Effector memory CD4-positive, alpha-beta T cell (primary cell): Measurements from ENCODE around the gene ESR2.
"Not testable (repeated sequence)": the region's sequence is repeated elsewhere in the genome, so short reads cannot be mapped to it uniquely, and the experiment has no call there.

Experiments
- DNase-seq, 3 donors: peaks; one replicate each; pipeline ENCODE4 v3.0.0-alpha.2; 2020
- H3K27ac ChIP-seq: 2 replicates; pipeline ENCODE4 v1.7.0; 2013; ENCODE audit warnings: mild to moderate bottlenecking, low read length, moderate library complexity; ENCODE audit not compliant: insufficient read depth, poor library complexity, severe bottlenecking
- H3K27me3 ChIP-seq: replicated peaks from 2 replicates; pipeline ENCODE4 v1.7.0; 2013; ENCODE audit warnings: mild to moderate bottlenecking, low read length; ENCODE audit not compliant: insufficient read depth, control insufficient read depth, poor library complexity, severe bottlenecking
- H3K36me3 ChIP-seq: 2 replicates; pipeline ENCODE4 v1.7.0; 2013; ENCODE audit warnings: mild to moderate bottlenecking, low read length, moderate library complexity; ENCODE audit not compliant: control insufficient read depth, insufficient read depth
- H3K4me1 ChIP-seq: 2 replicates; pipeline ENCODE4 v1.7.0; 2013; ENCODE audit warnings: low read length, mild to moderate bottlenecking; ENCODE audit not compliant: control insufficient read depth, insufficient read depth, poor library complexity, severe bottlenecking
- H3K4me3 ChIP-seq: 2 replicates; pipeline ENCODE4 v1.7.0; 2013; ENCODE audit warnings: low read length, low read depth, mild to moderate bottlenecking; ENCODE audit not compliant: insufficient read depth, poor library complexity, severe bottlenecking
- H3K9me3 ChIP-seq: 2 replicates; pipeline ENCODE4 v1.7.0; 2013; ENCODE audit warnings: mild to moderate bottlenecking, low read length, moderate library complexity; ENCODE audit not compliant: control insufficient read depth

The ESR2 gene

DNA sequence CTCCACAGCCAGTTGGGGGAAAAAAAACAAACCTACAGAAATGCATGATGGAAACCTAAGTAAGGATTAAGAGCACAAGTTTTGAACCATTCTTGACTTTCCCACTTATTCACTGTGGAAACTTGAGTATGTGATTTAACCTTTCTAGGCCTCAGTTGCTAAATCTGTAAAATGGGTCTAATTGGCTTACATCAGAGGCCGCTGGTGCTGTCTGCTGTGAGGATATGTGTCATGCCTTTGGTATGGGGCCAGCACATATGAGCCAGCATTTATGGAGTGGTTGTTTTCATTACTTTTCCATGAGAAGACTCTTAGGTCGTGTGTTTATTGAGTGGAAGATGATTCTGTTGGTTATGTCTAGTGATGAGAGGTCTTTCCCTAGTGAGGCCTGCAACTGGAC lies 102.4 kb downstream of the ESR2 start:
- Histone ChIP-seq H3K9me3 (no peaks in the 10 kb centered on the region), H3K27me3 (no peaks in the 10 kb centered on the region), H3K27ac (no peak overlapping the region), H3K4me1 (peaks cover 22% of the 10 kb centered on the region), H3K4me3 (no peak overlapping the region), H3K36me3 (peaks cover 37% of the 10 kb centered on the region)
- DNase-seq: no peak

DNA sequence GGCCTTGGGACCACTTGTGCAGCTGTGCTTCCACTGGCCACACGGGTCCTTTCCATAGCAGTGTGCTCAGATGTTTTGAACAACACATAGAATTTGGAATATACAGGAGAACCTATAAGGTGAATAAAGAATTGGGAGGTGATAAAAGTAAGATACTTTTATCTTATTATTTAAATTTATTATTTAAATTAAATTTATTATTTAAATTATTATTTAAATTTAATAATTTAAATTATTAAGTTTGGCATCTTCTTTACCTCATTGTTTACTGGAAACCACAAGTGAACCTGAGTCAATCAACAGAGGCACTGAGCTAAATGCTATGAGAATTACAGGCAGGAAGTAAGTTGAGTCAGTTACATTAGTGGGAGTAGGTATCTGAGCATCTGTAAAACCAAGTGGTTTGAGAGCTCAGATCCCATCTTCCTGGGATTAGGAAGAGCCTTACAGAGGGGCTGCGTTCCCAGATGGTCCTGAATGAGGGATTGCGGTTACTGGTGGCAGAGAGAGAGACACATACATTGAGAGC lies 103.1 kb downstream of the ESR2 start:
- Histone ChIP-seq H3K9me3 (no peaks in the 10 kb centered on the region), H3K27ac (no peak overlapping the region), H3K27me3 (no peaks in the 10 kb centered on the region), H3K4me3 (no peak overlapping the region), H3K4me1 (peaks cover 20% of the 10 kb centered on the region), H3K36me3 (peaks cover 44% of the 10 kb centered on the region)
- no peak for DNase-seq

DNA sequence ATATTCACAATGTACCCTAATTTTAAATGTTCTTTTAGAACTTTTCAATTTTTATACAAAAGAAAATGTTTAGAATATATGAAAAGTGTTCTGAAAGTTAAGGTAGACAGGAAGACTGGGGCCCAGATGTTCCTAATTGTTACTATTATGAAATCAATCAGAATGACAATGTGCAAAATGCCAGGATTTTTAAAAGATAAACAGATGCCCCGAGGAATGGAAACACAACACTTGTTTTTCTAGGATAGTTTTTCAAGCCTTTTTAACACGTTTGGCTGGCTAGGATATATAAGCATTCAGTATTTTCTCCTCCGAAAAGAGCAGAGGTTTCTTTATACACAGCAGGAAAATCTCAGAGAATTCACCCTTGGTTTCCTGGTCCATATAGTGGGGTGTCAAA lies 106.8 kb downstream of the ESR2 start:
- no peaks in the 10 kb centered on the region for H3K27me3 ChIP-seq
- no peak overlapping the region for H3K27ac ChIP-seq
- H3K9me3 ChIP-seq: no peaks in the 10 kb centered on the region
- no peaks in the 10 kb centered on the region for H3K4me1 ChIP-seq
- H3K36me3 ChIP-seq: peaks cover 52% of the 10 kb centered on the region
- H3K4me3 ChIP-seq: no peak overlapping the region
- no peak for DNase-seq

DNA sequence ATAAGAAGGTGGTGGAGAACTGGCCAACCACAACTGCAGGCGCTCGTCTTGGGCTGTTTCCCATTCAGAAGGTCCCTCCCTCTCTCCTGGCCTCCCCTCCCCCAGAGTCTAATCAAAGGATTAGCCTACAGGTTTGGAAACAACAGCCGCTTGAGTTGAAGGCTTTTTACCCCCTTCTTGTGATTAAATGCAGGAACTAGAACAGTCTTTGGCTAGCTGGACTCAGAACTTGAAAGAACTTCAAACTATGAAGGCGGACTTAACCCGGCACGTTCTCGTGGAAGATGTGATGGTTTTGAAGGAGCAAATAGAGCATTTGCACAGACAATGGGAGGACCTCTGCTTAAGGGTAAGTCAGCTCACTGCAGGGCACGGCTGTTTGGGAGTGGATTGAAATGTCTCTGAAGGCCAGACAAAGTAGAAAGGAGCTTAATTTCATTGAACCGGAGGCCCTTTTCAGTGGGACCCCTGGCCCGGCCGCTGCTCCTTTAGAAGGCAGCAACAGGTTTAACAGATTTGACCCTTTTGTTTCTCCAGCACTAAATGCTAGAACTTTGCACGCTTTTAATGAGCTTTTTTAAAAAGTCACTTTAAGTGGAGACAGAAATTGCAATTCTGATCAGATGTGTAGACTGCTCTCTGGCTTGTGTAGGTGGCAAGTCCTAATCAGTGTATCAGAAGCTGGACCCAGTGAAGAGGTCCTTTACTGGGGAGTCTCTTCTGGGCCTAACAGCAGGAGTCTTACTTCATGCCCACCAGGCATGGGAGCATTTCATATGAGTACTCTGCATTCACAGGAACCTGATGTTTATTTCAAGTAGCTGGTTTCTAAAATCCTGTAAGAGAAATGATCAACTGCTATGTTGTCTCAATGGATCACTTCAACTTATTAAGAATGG lies 107.7 kb downstream of the ESR2 start:
- H3K36me3 ChIP-seq: peaks cover 50% of the 10 kb centered on the region
- no peaks in the 10 kb centered on the region for H3K4me1 ChIP-seq
- H3K4me3 ChIP-seq: no peak overlapping the region
- H3K9me3 ChIP-seq: no peaks in the 10 kb centered on the region
- no peak for DNase-seq
- no peak overlapping the region for H3K27ac ChIP-seq
- no peaks in the 10 kb centered on the region for H3K27me3 ChIP-seq

DNA sequence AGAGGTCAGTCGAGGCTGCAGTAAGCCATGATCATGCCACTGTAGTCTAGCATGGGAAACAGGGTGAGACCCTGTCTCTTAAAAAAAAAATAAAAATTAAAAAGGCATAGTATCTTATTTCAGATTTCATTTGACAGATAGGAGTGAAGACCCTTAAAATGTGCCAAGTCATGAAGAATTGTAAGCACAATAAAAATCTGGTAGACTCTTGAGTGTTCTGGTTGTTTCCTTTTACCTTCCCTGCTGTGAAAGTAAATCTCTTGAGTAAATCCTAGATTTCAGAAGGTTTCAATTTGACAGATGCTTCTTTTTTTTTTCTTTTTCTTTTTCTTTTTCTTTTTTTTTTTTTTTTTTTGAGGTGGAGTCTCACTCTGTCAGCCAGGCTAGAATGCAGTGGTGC lies 109.0 kb downstream of the ESR2 start:
- Histone ChIP-seq H3K36me3 (peaks cover 50% of the 10 kb centered on the region), H3K27ac (no peak overlapping the region)

DNA sequence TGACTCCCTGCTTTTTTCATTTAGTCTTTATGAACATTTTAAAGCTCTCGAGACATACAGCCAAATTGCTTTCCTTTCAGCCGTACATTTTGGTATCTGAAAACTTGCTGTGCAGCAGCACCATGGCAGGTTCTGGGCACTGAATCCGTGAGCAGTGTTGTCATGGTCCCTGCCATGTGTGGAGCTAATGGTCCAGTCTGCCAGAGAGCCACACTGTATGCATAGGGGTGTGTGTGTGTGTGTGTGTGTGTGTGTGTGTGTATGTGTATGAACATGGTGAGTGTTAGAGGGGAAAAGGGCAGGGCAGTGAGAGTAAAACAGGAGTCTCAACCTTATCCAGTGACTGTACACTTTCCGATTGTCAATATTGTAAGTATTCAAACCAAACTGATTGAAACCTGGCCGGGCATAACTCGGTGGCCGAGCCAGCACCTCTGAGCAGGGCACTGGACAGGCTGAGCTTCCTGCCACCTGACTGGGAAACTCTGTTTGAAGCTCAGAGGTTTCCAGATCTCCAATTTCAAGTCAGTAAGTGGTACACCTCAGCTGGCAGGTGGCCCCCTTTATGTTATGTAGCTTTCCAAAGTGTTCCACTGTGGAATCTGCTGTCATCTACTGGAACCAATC lies 110.0 kb downstream of the ESR2 start:
- peaks cover 44% of the 10 kb centered on the region for H3K36me3 ChIP-seq
- no peaks in the 10 kb centered on the region for H3K27me3 ChIP-seq
- no peak overlapping the region for H3K27ac ChIP-seq
- H3K9me3 ChIP-seq: no peaks in the 10 kb centered on the region
- no peak overlapping the region for H3K4me3 ChIP-seq
- DNase-seq: no peak
- H3K4me1 ChIP-seq: no peaks in the 10 kb centered on the region

More for the DNA sequence above, 109.0 kb downstream of the ESR2 start:
- Histone ChIP-seq H3K9me3 (no peaks in the 10 kb centered on the region), H3K4me1 (no peaks in the 10 kb centered on the region), H3K4me3 (no peak overlapping the region), H3K27me3 (no peaks in the 10 kb centered on the region)
- DNase-seq: no peak

DNA sequence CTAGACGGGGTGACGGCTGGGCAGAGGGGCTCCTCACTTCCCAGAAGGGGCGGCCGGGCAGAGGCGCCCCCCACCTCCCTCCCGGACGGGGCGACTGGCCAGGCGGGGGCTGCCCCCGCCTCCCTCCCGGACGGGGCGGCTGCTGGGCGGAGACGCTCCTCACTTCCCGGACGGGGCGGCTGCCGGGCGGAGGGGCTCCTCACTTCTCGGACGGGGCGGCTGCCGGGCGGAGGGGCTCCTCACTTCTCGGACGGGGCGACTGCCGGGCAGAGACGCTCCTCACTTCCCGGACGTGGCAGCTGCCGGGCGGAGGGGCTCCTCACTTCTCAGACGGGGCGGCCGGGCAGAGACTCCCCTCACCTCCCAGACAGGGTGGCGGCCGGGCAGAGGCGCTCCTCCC lies 111.3 kb downstream of the ESR2 start:
- not testable (repeated sequence) for H3K27me3 ChIP-seq, H3K4me3 ChIP-seq, H3K9me3 ChIP-seq, H3K27ac ChIP-seq, DNase-seq, H3K4me1 ChIP-seq
- peaks cover 44% of the 10 kb centered on the region for H3K36me3 ChIP-seq

DNA sequence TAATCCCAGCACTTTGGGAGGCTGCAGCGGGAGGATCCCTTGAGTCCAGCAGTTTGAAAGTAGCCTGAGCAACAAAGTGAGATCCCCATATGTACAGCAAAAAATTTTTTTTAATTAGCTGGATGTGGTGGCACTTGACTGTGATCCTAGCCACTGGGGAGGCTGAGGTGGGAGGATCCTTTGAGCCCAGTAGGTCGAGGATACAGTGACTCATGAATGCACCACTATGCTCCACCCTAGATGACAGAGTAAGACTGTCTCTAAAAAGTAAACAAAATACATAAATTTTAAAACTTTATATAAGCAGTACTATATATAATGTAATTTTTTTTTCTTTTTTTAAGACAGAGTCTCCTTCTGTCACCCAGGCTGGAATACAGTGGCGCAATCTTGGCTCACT lies 115.4 kb downstream of the ESR2 start:
- Histone ChIP-seq H3K4me3 (no peak overlapping the region), H3K4me1 (no peaks in the 10 kb centered on the region), H3K27me3 (no peaks in the 10 kb centered on the region), H3K9me3 (no peaks in the 10 kb centered on the region), H3K36me3 (peaks cover 40% of the 10 kb centered on the region), H3K27ac (no peak overlapping the region)
- no peak for DNase-seq

DNA sequence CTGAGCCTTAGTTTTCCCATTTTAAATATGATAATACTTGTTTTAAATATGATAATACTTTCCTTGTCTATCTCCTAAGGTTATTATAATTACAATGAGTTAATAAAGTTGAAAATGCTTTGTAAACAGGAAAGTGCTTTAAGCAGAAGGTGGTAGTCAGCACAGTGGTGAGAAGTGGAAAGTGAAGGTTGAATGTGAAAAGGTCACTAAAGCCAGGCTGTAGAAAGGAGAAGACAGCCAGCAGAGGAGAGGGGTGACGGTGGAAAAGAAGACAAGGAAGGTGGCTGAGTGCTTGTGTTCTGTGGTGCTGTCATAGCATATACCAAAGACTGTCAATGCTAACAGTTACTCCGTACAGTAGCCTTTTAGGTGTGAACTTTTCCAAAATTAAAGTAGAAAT lies 117.8 kb downstream of the ESR2 start:
- Histone ChIP-seq H3K4me3 (no peak overlapping the region), H3K36me3 (peaks cover 47% of the 10 kb centered on the region), H3K4me1 (no peaks in the 10 kb centered on the region), H3K9me3 (no peaks in the 10 kb centered on the region), H3K27ac (no peak overlapping the region), H3K27me3 (no peaks in the 10 kb centered on the region)
- DNase-seq: no peak
